ENCODE results near the gene UBALD2. TPM values are rescaled to one million over a fixed set of nuclear protein-coding genes. Genes with fewer than 3 reads are reported as not detected.

Gene UBALD2
- total and polyA plus RNA-seq, 2 of the 13 experiments (the other 11 are each of a cell fraction or from before 2014, with no cell fraction given): 3.3 to 89.7 TPM

DNA sequence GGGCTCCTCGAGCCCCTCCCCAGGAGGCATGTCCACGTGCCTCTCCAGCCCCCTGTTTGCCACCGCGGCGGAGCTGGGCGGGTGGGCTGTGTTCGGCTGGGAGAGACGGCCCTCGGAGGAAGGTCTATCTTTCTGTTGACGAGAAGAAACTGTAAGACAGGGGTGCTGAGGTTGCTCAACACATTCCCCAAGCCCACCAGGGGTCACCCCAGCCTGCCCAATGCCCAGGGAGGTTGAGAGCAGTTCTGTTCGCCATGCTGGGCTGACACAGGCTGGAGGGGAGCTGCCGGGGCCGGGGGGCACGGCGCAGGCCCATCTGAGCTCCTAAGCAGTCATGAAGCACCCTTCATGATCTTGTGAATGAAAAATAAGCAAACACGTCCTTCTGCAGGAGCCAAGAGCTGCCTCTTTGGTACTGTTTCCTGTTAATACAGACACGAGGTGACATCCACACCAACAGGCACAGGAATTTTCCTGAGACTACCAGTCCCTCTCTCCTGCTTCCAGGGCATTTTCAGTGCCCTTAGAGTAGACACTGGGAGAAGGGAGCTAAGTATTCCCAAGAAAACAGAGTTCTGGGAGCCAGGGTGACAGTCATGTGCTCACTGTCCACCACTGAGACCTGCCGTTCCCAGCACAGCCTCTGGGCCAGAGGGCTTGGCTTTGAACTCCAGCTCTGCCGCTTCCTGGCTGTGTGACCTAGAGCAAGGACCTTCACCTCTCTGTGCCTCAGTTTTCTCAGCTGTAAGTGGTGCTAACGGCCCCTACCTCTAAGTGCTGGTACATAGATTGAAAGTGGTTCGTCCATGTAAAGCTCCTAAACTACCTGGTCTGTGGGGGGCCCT, 9.2 kb downstream of the UBALD2 start:
- Histone ChIP-seq H3K79me2 (ENCODE audit: insufficient read depth, low read length) (peaks cover 1% of the 10 kb centered on the region), H3K4me2 (ENCODE audit: low read depth, low read length) (no peak overlapping the region), H3K27ac (ENCODE audit: extremely low read length, insufficient read depth, low read length) (no peak overlapping the region), H4K20me1 (ENCODE audit: insufficient read depth, low read length) (no peaks in the 10 kb centered on the region; the same call in 1 of the 2 replicates), H3K4me1 (ENCODE audit: insufficient read depth, low read length) (peaks cover 18% of the 10 kb centered on the region), H3K27me3 (ENCODE audit: control insufficient read depth in 1 of 2, insufficient read depth in 2 of 2, low read length in 2 of 2) (no peaks in the 10 kb centered on the region), H3K9me3 (ENCODE audit: low read length) (no peaks in the 10 kb centered on the region), H3K9ac (ENCODE audit: insufficient read depth, low read depth, low read length) (no peak overlapping the region), H2AFZ (ENCODE audit: low read length) (no peak overlapping the region), H3K36me3 (replicated peaks in 1 of 2; ENCODE audit: control insufficient read depth in 1 of 2, insufficient read depth in 2 of 2, low read length in 2 of 2) (peaks cover 4 to 7% of the 10 kb centered on the region in 2 experiments; a peak in 3 of 5 replicates), H3K4me3 (replicated peaks in 1 of 3; ENCODE audit: insufficient read depth in 1 of 3, low read depth in 2 of 3, low read length in 3 of 3) (no peak overlapping the region)
- peak; percentile 3 for ATAC-seq
- in situ Hi-C loops (cut with HindIII; ENCODE audit: extremely low pct_ligation_motif_present, low pct_unique_long_range_greater_than_20kb): no loop called here
- TF ChIP-seq, protein P1, sequence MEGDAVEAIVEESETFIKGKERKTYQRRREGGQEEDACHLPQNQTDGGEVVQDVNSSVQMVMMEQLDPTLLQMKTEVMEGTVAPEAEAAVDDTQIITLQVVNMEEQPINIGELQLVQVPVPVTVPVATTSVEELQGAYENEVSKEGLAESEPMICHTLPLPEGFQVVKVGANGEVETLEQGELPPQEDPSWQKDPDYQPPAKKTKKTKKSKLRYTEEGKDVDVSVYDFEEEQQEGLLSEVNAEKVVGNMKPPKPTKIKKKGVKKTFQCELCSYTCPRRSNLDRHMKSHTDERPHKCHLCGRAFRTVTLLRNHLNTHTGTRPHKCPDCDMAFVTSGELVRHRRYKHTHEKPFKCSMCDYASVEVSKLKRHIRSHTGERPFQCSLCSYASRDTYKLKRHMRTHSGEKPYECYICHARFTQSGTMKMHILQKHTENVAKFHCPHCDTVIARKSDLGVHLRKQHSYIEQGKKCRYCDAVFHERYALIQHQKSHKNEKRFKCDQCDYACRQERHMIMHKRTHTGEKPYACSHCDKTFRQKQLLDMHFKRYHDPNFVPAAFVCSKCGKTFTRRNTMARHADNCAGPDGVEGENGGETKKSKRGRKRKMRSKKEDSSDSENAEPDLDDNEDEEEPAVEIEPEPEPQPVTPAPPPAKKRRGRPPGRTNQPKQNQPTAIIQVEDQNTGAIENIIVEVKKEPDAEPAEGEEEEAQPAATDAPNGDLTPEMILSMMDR (CRISPR knock-in tag; IDR thresholded peaks at IDR 0.05): 0 out of 2 replicates have a peak, but pooled peaks have one; percentile 6
- TF ChIP-seq HNRNPLL (IDR thresholded peaks at IDR 0.05; ENCODE audit: low read depth, low read length, poor library complexity, severe bottlenecking): peak; percentile 4
- TF ChIP-seq, protein P2, sequence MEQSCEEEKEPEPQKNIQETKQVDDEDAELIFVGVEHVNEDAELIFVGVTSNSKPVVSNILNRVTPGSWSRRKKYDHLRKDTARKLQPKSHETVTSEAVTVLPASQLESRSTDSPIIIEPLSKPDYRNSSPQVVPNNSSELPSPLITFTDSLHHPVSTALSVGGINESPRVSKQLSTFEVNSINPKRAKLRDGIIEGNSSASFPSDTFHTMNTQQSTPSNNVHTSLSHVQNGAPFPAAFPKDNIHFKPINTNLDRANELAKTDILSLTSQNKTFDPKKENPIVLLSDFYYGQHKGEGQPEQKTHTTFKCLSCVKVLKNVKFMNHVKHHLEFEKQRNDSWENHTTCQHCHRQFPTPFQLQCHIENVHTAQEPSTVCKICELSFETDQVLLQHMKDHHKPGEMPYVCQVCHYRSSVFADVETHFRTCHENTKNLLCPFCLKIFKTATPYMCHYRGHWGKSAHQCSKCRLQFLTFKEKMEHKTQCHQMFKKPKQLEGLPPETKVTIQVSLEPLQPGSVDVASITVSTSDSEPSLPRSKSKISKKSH (CRISPR knock-in tag; IDR thresholded peaks at IDR 0.05; ENCODE audit: borderline replicate concordance): 0 out of 2 replicates have a peak, but pooled peaks have one; percentile 10
- TF ChIP-seq ZMYM3 (CRISPR knock-in tag; IDR thresholded peaks at IDR 0.05): peak; percentile 44; the same call in 1 of the 2 replicates
- no peak for TF ChIP-seq HDAC6 (IDR thresholded peaks at IDR 0.05; ENCODE audit: low read depth, low read length)
- peak; percentile 99 for TF ChIP-seq ZNF768 (CRISPR knock-in tag; IDR thresholded peaks at IDR 0.05)
- peak; percentile 28 for TF ChIP-seq ZFP36 (IDR thresholded peaks at IDR 0.05; ENCODE audit: borderline replicate concordance, low read depth, low read length, partially characterized antibody)
- TF ChIP-seq HOXA9 (CRISPR knock-in tag; IDR thresholded peaks at IDR 0.05; ENCODE audit: borderline replicate concordance): no peak
- BruUV-seq (replicated peaks): no TSS peak
- no peak for DNase-seq (ENCODE audit: low spot score)
- intact Hi-C loops (cut with micrococcal nuclease; ENCODE audit: unreplicated experiment): loop anchor here (10.0 kb wide), 1 partner anchor 90 kb away; no protein-coding TSS in a partner anchor
- WGBS (ENCODE audit: low lambda C conversion rate): 59% methylated on average over 20 of the region's 21 CpGs
- FAIRE-seq: no peak
- POLR2A ChIA-PET: interaction anchor here (0.7 to 1.5 kb wide), 4 partner anchors 8 to 36 kb away, joined by 3 to 10 read pairs (median 4); partner anchors contain the start of gene UBALD2
- CTCF ChIA-PET (ENCODE audit: low intra/inter-chr PET ratio, low total read pairs): no interaction called here

Data from HepG2 (cell line).